Measurements from ENCODE around the gene CDH6.

The CDH6 gene

GRCh38 chr5:31378136-31378535, 184.7 kb downstream of the CDH6 start:
- H3K27ac Mint-ChIP-seq = no peak overlapping the region

More at GRCh38 chr5:31378136-31378535, 184.7 kb downstream of the CDH6 start:
- H3K4me1 Mint-ChIP-seq (ENCODE audit: low read depth) = no peaks in the 10 kb centered on the region
- peaks cover 2% of the 10 kb centered on the region for H3K27me3 Mint-ChIP-seq
- H3K9me3 Mint-ChIP-seq (ENCODE audit: low read depth) = no peaks in the 10 kb centered on the region
- no peak overlapping the region for H3K4me3 Mint-ChIP-seq
- no peaks in the 10 kb centered on the region for H3K36me3 Mint-ChIP-seq

Data from activated naive CD8-positive, alpha-beta T cell (primary cell).